HCT116 (cell line): ENCODE measurements around the gene TEX48. TPM values are rescaled to one million over a fixed set of nuclear protein-coding genes. Genes with fewer than 3 reads are reported as not detected.

Source experiments
- ATAC-seq: fragments of 200-7000 bp; cut with Tn5 transposase; 2 replicates; pipeline ENCODE4 v1.9.1; 2020; ENCODE audit warnings: mild to moderate bottlenecking, moderate library complexity
- BruUV-seq: library from RNA; stranded (reverse); fragments of 400-500 nt; replicated peaks from 2 replicates; lab custom pipeline; 2021; lab: Mats Ljungman, UMichigan
- CTCF ChIA-PET: fragments of 300-600 bp; sonication (Branson Sonifier 250); formaldehyde crosslinking; loops from one replicate; lab custom pipeline; 2021; ENCODE audit warnings: antibody characterized with exemption; lab: Charles Lee
- POLR2A ChIA-PET: fragments of 300-600, 350-600 bp; sonication (Branson Sonifier 250); formaldehyde crosslinking; loops from one replicate; lab custom pipeline; 2021; ENCODE audit warnings: antibody characterized with exemption; lab: Charles Lee
- RAD21 ChIA-PET, 2 experiments: fragments of 300-600 bp; sonication (Branson Sonifier 250); formaldehyde crosslinking; loops; one replicate each; lab custom pipeline; 2023; ENCODE audit warnings: low total read pairs in 2 of 2; ENCODE audit not compliant: uncharacterized antibody in 2 of 2, unreplicated experiment in 2 of 2, low non-redundant PET in 1 of 2; lab: Charles Lee
- DNase-seq: peaks from one replicate; pipeline ENCODE4 v3.0.0-alpha.2; 2010; ENCODE audit warnings: low read depth, low spot score
- H2AFZ ChIP-seq: fragments of 200-600 bp; shearing (Covaris generic), sonication (generic); 2 replicates; pipeline ENCODE4 v1.6.1; 2017; ENCODE audit warnings: low read depth, mixed run types, mixed read lengths, antibody characterized with exemption, low read length; ENCODE audit not compliant: poor library complexity, severe bottlenecking
- H3K27ac ChIP-seq: 2 replicates; pipeline ENCODE4 v1.5.1; 2012; ENCODE audit warnings: low read depth, low read length
- H3K27me3 ChIP-seq: fragments of 200-600 bp; sonication (generic); 2 replicates; pipeline ENCODE4 v1.6.1; 2016; ENCODE audit warnings: mixed run types, low read length, mixed read lengths; ENCODE audit not compliant: insufficient read depth
- H3K36me3 ChIP-seq, 2 experiments: fragments of 200-500 bp in 1 of 2; fragments of 200-600 bp in 1 of 2; sonication (Bioruptor generic) in 1 of 2; sonication (generic) in 1 of 2; 2 replicates each; pipeline versions ENCODE4 v1.5.1 to v1.6.1; 2014 to 2016; ENCODE audit warnings: low read length in 2 of 2, inconsistent platforms in 1 of 2, mixed read lengths in 1 of 2, mixed run types in 1 of 2; ENCODE audit not compliant: insufficient read depth in 2 of 2, control insufficient read depth in 1 of 2
- H3K4me1 ChIP-seq, 2 experiments: fragments of 200-600 bp in 1 of 2; sonication (generic) in 1 of 2; 2 replicates each; pipeline versions ENCODE4 v1.5.1 to v1.6.1; 2012 to 2017; ENCODE audit warnings: low read length in 2 of 2, inconsistent platforms in 1 of 2, mild to moderate bottlenecking in 1 of 2, mixed read lengths in 1 of 2, mixed run types in 1 of 2, moderate library complexity in 1 of 2; ENCODE audit not compliant: insufficient read depth in 2 of 2, control insufficient read depth in 1 of 2
- H3K4me2 ChIP-seq: fragments of 200-600 bp; sonication (generic); 2 replicates; pipeline ENCODE4 v1.6.1; 2017; ENCODE audit warnings: mixed run types, low read length, mixed read lengths
- H3K4me3 ChIP-seq, 2 experiments: fragments of 200-600 bp in 1 of 2; sonication (generic) in 1 of 2; replicated peaks in 1 of 2; 2 replicates each; pipeline ENCODE4 v1.5.1; 2011 to 2016; ENCODE audit warnings: low read length in 2 of 2, control low read depth in 1 of 2, low read depth in 1 of 2, mild to moderate bottlenecking in 1 of 2, mixed read lengths in 1 of 2, mixed run types in 1 of 2
- H3K79me2 ChIP-seq: fragments of 200-600 bp; sonication (generic); 2 replicates; pipeline ENCODE4 v1.6.1; 2017; ENCODE audit warnings: mild to moderate bottlenecking, mixed run types, low read length, moderate library complexity, mixed read lengths; ENCODE audit not compliant: insufficient read depth
- H3K9ac ChIP-seq: fragments of 200-600 bp; sonication (generic); 2 replicates; pipeline ENCODE4 v1.6.1; 2016; ENCODE audit warnings: low read length, mixed read lengths
- H3K9me2 ChIP-seq: fragments of 200-600 bp; sonication (generic), shearing (Covaris generic); 2 replicates; pipeline ENCODE4 v1.6.1; 2017; ENCODE audit warnings: mixed run types, mild to moderate bottlenecking, moderate library complexity; ENCODE audit not compliant: insufficient read depth
- H3K9me3 ChIP-seq, 2 experiments: fragments of 200-500 bp in 1 of 2; fragments of 200-600 bp in 1 of 2; sonication (Bioruptor generic) in 1 of 2; sonication (generic) in 1 of 2; 2 replicates each; pipeline ENCODE4 v1.6.1; 2014 to 2017; ENCODE audit warnings: low read length in 2 of 2, mixed read lengths in 2 of 2, inconsistent platforms in 1 of 2, low read depth in 1 of 2, mild to moderate bottlenecking in 1 of 2, mixed run types in 1 of 2, moderate library complexity in 1 of 2; ENCODE audit not compliant: control insufficient read depth in 1 of 2, insufficient read depth in 1 of 2
- H4K20me1 ChIP-seq: fragments of 200-600 bp; sonication (generic), shearing (Covaris generic); 2 replicates; pipeline ENCODE4 v1.6.1; 2017; ENCODE audit warnings: mixed run types, mild to moderate bottlenecking, moderate library complexity; ENCODE audit not compliant: insufficient read depth
- ELF1 ChIP-seq: IDR thresholded peaks from 2 replicates; pipeline ENCODE4 v1.6.1; 2012; ENCODE audit warnings: low read depth, borderline replicate concordance
- EZH2 ChIP-seq: fragments of 200-600 bp; sonication (generic); IDR thresholded peaks from 2 replicates; pipeline ENCODE4 v1.6.1; 2017; ENCODE audit warnings: antibody characterized with exemption, mixed run types
- FOSL1 ChIP-seq: IDR thresholded peaks from 2 replicates; pipeline ENCODE4 v1.6.1; 2012; ENCODE audit warnings: low read depth
- JUND ChIP-seq: IDR thresholded peaks from 2 replicates; pipeline ENCODE4 v1.6.1; 2012
- MAX ChIP-seq: IDR thresholded peaks from 2 replicates; pipeline ENCODE4 v1.6.1; 2012
- POLR2A ChIP-seq: IDR thresholded peaks from 2 replicates; pipeline ENCODE4 v1.7.0; 2011; ENCODE audit warnings: borderline replicate concordance; ENCODE audit not compliant: insufficient read depth, insufficient read length; ENCODE audit errors: extremely low read depth
- REST ChIP-seq: IDR thresholded peaks from 2 replicates; pipeline ENCODE4 v1.6.1; 2012; ENCODE audit warnings: low read depth
- SIN3A ChIP-seq: IDR thresholded peaks from 2 replicates; pipeline ENCODE4 v1.6.1; 2012; ENCODE audit warnings: low read depth
- SP1 ChIP-seq: IDR thresholded peaks from 2 replicates; pipeline ENCODE4 v1.6.1; 2012; ENCODE audit warnings: low read depth
- SRF ChIP-seq: IDR thresholded peaks from 2 replicates; pipeline ENCODE4 v1.6.1; 2012; ENCODE audit warnings: low read depth
- ZFX ChIP-seq: fragments of 450-650 bp; IDR thresholded peaks from 2 replicates; pipeline ENCODE4 v1.6.1; 2017
- ZNF274 ChIP-seq: fragments of 200-500 bp; sonication (Bioruptor generic); IDR thresholded peaks from 2 replicates; pipeline ENCODE4 v1.6.1; 2014; ENCODE audit warnings: mild to moderate bottlenecking, low read depth, low read length, inconsistent platforms
- intact Hi-C: fragments of 100-400 bp; cut with micrococcal nuclease; formaldehyde crosslinking; loops from 2 replicates; pipeline ENCODE4 v1.10.0; 2022
- total RNA-seq: library from RNA; stranded (reverse); gene quantifications from one replicate; pipeline ENCODE4 v1.2.1, GENCODE V29; 2021; ENCODE audit not compliant: unreplicated experiment

TEX48 gene
- total RNA-seq, 1 experiment from 2014 or later = not detected

DNA sequence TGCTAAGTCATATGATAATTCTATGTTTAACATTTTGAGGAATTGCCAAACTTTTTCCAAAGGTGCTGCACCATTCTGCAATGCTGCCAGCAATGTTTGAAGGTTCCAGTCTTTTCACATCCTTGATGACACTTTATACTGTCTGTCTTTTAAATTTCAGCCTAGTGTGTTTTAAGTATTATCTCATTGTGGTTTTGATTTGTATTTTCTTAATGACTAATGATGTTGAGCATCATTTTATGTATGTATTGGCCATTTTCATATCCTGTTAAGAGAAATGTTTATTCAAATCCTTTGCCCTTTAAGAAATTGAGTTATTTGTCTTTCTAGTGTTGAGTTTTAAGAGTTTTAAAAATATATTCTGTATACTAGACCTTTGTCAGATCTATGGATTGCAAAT, 5.0 kb upstream of the TEX48 start:
- ChIA-PET POLR2A (no interaction called here), CTCF (no interaction called here), RAD21 (no interaction called here)
- intact Hi-C loops = no loop called here
- H2AFZ ChIP-seq = no peak overlapping the region
- no peaks in the 10 kb centered on the region for H4K20me1 ChIP-seq
- no TSS peak for BruUV-seq
- no peak for TF ChIP-seq EZH2
- no peak for TF ChIP-seq POLR2A
- no peak for TF ChIP-seq REST
- no peak for TF ChIP-seq SRF
- TF ChIP-seq JUND = no peak
- TF ChIP-seq SIN3A = no peak
- no peak for TF ChIP-seq ZNF274
- no peak for TF ChIP-seq SP1
- no peak for TF ChIP-seq ZFX
- TF ChIP-seq MAX = no peak
- TF ChIP-seq ELF1 = no peak
- no peak for TF ChIP-seq FOSL1
- no peaks in the 10 kb centered on the region for H3K9me2 ChIP-seq
- DNase-seq = no peak
- no peak for ATAC-seq
- H3K79me2 ChIP-seq = no peaks in the 10 kb centered on the region
- H3K9ac ChIP-seq = no peak overlapping the region
- H3K27ac ChIP-seq = no peak overlapping the region
- H3K9me3 ChIP-seq = no peaks in the 10 kb centered on the region
- H3K4me3 ChIP-seq = no peak overlapping the region
- no peak overlapping the region for H3K4me2 ChIP-seq
- H3K36me3 ChIP-seq = no peaks in the 10 kb centered on the region
- H3K27me3 ChIP-seq = no peaks in the 10 kb centered on the region
- H3K4me1 ChIP-seq = peaks cover 16 to 20% of the 10 kb centered on the region in 2 experiments
